Erythroblast (primary cell): ENCODE data around the gene ALKBH5.
"Not testable (repeated sequence)": the region's sequence is repeated elsewhere in the genome, so short reads cannot be mapped to it uniquely, and the experiment has no call there.

Experiments used
- DNase-seq, 2 experiments: peaks; one replicate each; lab custom pipeline; 2025; lab: John Stamatoyannopoulos, UW
- GATA1 ChIP-seq: IDR thresholded peaks from 2 replicates; pipeline ENCODE4 v1.6.1; 2011; ENCODE audit warnings: low read depth, mild to moderate bottlenecking, control low read depth, low read length, moderate library complexity
- POLR2A ChIP-seq: IDR thresholded peaks from 2 replicates; pipeline ENCODE4 v1.6.1; 2011; ENCODE audit warnings: mild to moderate bottlenecking, low read length

The ALKBH5 gene

GRCh38 chr17:18198530-18198929 lies 14.9 kb downstream of the ALKBH5 start:
- TF ChIP-seq GATA1, result no peak
- no peak for TF ChIP-seq POLR2A
- DNase-seq, result no peak

DNA sequence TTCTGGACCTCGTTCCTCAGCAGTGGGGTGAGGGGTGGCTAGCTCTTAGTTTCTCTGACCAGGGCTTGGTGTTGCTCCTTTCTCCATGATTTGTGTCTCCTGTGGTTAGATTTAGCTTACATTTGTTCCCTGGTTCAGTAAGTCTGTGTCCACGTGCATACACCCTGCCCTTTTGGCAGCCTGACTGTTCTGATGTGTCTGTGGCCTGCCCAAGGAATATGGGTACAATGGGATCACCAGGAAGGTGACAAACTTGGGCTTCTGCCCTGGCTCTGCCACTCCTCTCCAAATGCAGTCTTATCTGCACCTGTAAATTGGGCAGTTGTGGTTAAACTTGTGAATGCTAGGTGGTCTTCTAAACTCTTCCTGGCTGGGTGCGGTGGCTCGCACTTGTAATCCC lies 17.5 kb downstream of the ALKBH5 start:
- TF ChIP-seq GATA1 (no peak), POLR2A (no peak)
- no peak for DNase-seq

DNA sequence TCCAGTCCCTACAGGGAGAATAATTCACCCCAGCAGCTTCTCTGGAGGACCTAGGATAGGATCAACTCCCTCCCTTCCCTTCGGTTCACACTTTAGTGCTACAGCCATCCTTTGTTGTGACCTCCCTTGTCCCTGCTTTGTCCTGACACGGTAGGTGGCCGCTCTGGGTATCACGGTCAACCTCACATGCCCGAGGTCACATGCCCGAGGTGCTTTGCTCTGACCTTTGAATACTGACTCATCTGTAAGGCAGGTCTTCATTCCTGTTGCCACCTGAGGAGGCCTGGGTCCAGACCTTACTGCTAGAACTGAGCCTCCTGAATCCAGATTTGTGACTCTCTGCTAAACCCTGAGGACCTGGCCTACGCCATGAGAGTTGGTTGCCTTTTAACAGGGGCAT lies 19.7 kb downstream of the ALKBH5 start:
- no peak for TF ChIP-seq POLR2A
- DNase-seq, result no peak

DNA sequence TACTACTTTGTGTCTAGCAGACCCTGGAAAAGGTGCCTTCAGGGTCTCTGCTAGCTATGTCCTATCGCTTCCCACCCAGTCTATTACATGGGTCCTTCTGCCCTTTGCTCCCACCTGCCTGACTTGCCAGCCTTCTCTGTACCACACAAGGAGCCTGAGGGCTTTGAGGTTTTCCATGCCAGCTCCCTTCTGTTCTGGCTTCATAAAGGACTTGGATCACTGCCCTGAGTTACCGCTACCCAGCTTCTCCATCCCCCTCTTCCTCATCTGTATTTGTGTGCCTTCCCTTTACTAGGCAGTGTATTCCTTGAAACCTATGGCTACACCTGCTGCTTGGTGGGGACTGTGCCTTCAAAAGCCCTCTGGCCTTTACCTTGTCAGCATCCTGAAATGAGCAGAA lies 22.2 kb downstream of the ALKBH5 start:
- TF ChIP-seq POLR2A (no peak), GATA1 (no peak)
- no peak for DNase-seq

- no peak for DNase-seq
- no peak for TF ChIP-seq POLR2A
- TF ChIP-seq GATA1, result no peak
These were observed 23.3 kb downstream of the ALKBH5 start for GRCh38 chr17:18206962-18207361.

GRCh38 chr17:18208092-18208491 lies 24.5 kb downstream of the ALKBH5 start:
- no peak for DNase-seq
- TF ChIP-seq GATA1 (no peak), POLR2A (no peak)

- TF ChIP-seq POLR2A, result no peak
- TF ChIP-seq GATA1, result no peak
- DNase-seq, result no peak
These were observed 30.1 kb downstream of the ALKBH5 start for GRCh38 chr17:18213666-18214270.

- not testable (repeated sequence) for DNase-seq
These were observed 33.3 kb downstream of the ALKBH5 start for GRCh38 chr17:18216906-18217305.

DNA sequence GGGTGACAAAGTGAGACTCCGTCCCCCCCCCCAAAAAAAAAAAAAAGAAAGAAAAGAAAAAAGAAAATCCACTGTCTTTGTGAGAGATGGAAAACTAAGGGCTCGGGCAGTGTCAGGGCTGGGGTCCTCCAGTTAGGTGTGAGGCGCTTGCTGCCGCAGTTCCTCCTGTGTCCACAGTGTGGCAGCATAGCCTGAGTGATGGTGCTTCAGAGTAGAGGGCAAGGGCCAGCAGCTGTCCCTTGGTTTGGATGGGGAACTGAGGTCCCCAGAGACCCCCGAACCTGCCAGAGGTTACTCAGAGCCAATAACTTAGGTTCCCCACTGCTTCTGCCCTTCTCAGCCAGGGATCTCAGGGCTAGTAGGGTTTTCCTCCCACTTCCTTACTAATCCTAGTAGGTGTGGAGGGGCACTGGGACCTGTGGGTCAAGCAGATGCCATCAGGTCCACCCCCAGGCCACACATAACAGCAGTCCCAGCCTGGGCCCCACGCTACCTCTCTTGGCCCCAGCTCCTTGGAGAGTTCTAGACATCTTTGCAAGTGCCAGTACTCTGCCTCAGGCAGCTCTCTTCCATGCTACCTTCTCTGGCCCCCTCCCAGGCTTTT lies 33.9 kb downstream of the ALKBH5 start:
- no peak for TF ChIP-seq GATA1
- no peak for TF ChIP-seq POLR2A
- DNase-seq, result peak; percentile 61 to 81

DNA sequence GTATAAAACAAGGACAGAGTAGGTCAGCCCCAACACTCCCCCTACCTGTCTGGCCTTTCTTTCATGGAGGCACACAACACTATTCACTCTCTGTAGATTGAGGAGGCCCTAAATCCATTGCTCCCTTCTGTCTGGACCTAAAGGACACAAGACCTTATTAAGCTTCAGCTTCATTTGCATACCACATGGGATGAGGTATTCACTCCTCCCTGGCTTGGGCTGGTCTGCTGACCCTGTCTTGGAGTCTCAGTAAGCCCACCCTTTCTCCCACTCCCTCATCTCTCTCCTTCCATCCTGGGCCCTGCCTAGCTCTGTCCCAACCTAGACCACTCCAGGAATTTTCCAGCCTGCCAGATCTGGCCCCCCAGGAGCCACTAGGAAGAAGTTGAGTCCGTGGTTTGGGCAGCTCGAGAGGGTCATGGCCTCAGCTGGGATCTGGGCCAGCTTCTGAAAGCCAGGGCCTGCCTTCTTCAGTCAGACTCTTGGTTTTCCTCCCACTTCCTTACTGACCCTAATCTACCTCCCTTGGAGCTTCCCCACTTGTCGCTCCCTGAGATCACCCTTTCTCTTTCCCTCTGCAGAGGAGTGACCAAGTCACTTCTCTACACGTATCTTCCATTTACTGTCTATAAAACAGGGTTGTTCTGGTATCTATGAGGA lies 35.3 kb downstream of the ALKBH5 start:
- no peak for DNase-seq
- no peak for TF ChIP-seq POLR2A
- no peak for TF ChIP-seq GATA1

DNA sequence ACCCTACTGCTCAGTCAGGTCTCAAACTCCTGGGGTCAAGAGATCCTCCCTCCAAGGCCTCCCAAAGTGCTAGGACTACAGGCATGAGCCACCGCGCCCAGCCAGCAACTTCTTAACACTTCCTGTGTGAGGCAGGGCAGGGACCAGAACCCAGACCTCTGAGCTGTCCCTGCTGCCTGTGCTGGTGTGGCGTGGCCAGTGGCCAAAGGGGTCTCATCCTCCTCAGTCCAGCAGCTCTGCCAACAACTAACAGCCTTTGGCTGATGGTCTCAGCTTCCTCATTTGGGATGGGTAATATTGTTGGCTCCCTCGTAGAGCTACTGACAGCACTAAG lies 40.4 kb downstream of the ALKBH5 start:
- TF ChIP-seq GATA1 (no peak), POLR2A (no peak)
- no peak for DNase-seq

DNA sequence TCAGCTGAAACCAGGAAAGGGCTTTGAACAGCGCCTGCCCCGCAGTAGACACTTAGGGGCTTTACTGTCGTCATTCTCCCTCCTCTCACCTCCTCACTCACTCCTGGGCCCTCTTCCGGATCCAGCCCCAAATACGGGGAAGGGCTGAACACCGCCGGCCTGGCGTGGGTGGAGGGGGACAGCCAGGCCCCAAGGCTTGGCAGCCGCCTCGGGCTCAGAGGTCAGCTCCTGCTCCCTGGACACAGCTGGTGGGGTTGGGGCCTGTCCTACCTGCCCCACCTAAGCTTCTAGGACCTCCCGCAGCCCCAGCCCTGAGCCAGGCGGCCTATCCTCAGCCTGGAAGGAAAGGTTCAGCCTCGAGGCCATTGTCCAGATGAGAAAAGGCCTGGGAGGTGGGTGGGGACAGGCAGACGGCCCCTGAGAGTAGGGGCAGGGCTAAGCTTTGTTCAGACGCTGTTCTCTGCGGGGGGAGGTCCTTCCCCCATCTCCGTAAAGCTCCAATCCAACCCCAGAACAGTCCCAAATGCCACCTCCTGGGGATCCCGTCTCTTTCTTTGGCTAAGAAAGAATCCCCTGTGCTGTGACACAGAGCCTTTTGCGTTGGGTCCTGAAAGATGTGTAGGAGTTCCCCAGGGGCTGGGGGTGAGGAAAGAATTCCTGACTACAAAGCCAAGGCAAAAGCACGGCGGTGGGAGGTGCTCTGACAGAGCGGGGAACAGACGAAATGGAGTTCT lies 40.9 kb downstream of the ALKBH5 start:
- no peak for DNase-seq
- TF ChIP-seq POLR2A (no peak), GATA1 (no peak)

DNA sequence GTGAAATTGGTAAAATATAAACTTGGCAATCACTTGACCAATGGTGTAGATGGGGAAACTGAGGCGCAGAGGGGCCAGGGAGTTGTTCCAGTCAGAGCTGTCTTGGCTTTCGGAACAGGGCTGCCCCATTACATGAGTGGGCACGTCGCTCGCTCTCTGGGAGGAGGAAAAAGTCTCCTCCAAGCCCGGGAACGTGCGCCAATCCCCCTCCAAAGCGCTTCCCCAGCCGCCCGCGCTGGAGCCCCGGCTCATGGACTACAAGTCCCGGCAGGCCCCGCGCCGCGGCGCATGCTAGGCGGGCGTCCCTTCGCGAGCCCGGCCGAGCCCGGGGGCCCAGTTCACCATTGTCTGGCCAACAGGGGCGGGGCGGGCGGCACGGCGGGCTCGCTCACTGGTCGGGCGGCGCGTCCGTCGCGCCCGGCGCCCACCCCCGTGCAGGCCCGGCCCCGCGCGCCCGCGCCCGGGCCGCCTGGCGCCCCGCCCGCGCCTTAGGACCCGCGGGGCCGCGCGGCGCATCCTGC lies 41.6 kb downstream of the ALKBH5 start, which contains the start of gene LLGL1:
Gene LLGL1, plus strand, starts transcription at position 515 of the 521 bp plus-strand sequence. CDS start 48 bp downstream, outside the sequence.
- DNase-seq, result peak; percentile 96 to 98
- no peak for TF ChIP-seq POLR2A
- TF ChIP-seq GATA1, result no peak

DNA sequence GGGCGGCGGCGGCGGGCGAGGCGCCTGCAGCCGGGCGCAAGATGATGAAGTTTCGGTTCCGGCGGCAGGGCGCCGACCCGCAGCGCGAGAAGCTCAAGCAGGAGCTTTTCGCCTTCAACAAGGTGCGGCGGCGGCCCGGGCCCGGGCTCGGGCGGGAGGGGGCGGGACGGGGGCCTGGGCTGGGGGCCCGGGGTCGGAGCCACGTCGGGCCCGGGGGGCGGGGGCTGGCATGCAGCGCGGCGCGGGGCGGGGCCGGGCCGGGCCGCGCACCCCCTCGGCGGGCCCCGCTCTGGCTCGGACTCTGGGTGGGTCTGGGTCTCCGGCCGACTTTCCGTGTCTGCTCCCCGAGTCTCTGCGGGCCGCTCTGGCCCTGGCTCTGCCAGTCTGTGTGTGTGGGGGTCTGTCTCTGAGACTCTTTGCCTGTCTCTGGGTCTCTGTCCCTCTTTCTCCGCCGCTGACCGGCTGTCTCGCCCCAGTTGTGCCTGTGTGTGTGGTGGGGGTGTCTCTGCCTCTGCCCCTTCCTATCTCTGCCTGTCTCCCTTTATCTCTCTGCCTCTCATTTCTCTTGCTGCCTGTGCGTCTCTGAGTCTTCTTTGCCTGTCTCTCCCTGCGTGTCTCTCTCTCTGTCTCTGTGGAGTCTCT lies 42.1 kb downstream of the ALKBH5 start:
- DNase-seq, result peak in 1 of 2 experiments; percentile 49

More for the DNA sequence above, 42.1 kb downstream of the ALKBH5 start:
- TF ChIP-seq GATA1 (no peak), POLR2A (no peak)
